Fibroblast of lung (primary cell): ENCODE results near the gene SFTPA2. TPM values are rescaled to one million over a fixed set of nuclear protein-coding genes. Genes with fewer than 3 reads are reported as not detected.
"Not testable (repeated sequence)": the region's sequence is repeated elsewhere in the genome, so short reads cannot be mapped to it uniquely, and the experiment has no call there.

Experiments used
- DNase-seq, 2 donors: peaks; one replicate each; pipeline versions ENCODE4 v3.0.0 to v3.0.0-alpha.2; 2010; ENCODE audit warnings: low read depth in 2 of 2
- H2AFZ ChIP-seq: 2 replicates; pipeline ENCODE4 v1.5.1; 2012; ENCODE audit warnings: low read length, control low read depth, inconsistent platforms
- H3K27ac ChIP-seq: 2 replicates; pipeline ENCODE4 v1.5.1; 2011; ENCODE audit warnings: low read length, control low read depth; ENCODE audit not compliant: insufficient read depth
- H3K27me3 ChIP-seq: 2 replicates; pipeline ENCODE4 v1.5.1; 2011; ENCODE audit warnings: mild to moderate bottlenecking, low read length; ENCODE audit not compliant: control insufficient read depth, insufficient read depth
- H3K36me3 ChIP-seq: 2 replicates; pipeline ENCODE4 v1.5.1; 2011; ENCODE audit warnings: low read length; ENCODE audit not compliant: control insufficient read depth, insufficient read depth
- H3K4me1 ChIP-seq: 2 replicates; pipeline ENCODE4 v1.5.1; 2011; ENCODE audit warnings: low read length; ENCODE audit not compliant: control insufficient read depth, insufficient read depth; ENCODE audit errors: extremely low read depth
- H3K4me2 ChIP-seq: 2 replicates; pipeline ENCODE4 v1.5.1; 2011; ENCODE audit warnings: low read length, control low read depth; ENCODE audit not compliant: insufficient read depth; ENCODE audit errors: extremely low read depth
- H3K4me3 ChIP-seq, 4 experiments: fragments of 200-600 bp in 1 of 4; sonication (generic) in 1 of 4; replicated peaks in 1 of 4; 2 replicates each; pipeline ENCODE4 v1.5.1; 2011 to 2016; ENCODE audit warnings: low read length in 4 of 4, low read depth in 3 of 4, mild to moderate bottlenecking in 3 of 4, control low read depth in 2 of 4, inconsistent platforms in 1 of 4, mixed read lengths in 1 of 4; ENCODE audit not compliant: insufficient read depth in 1 of 4; ENCODE audit errors: control extremely low read depth in 1 of 4
- H3K79me2 ChIP-seq: 2 replicates; pipeline ENCODE4 v1.5.1; 2012; ENCODE audit warnings: mild to moderate bottlenecking, low read length, inconsistent platforms; ENCODE audit not compliant: control insufficient read depth, insufficient read depth
- H3K9ac ChIP-seq: 2 replicates; pipeline ENCODE4 v1.5.1; 2011; ENCODE audit warnings: mild to moderate bottlenecking, low read length, control low read depth; ENCODE audit not compliant: insufficient read depth
- H3K9me3 ChIP-seq: 2 replicates; pipeline ENCODE4 v1.5.1; 2012; ENCODE audit warnings: low read depth, low read length; ENCODE audit not compliant: control insufficient read depth, insufficient read depth
- H4K20me1 ChIP-seq: 2 replicates; pipeline ENCODE4 v1.5.1; 2011; ENCODE audit warnings: low read length; ENCODE audit not compliant: control insufficient read depth, insufficient read depth; ENCODE audit errors: extremely low read depth
- EZH2 ChIP-seq: IDR thresholded peaks from 2 replicates; pipeline ENCODE4 v1.5.1; 2012; ENCODE audit warnings: low read length, control low read depth, mild to moderate bottlenecking; ENCODE audit errors: missing control alignments
- polyA plus RNA-seq, 2 donors: library from polyadenylated mRNA; depleted of rRNA in 1 of 2; stranded (reverse) in 1 of 2; unstranded in 1 of 2; fragments of >200 nt; gene quantifications; 2 replicates each; pipeline ENCODE4 v1.2.1, GENCODE V29; 2011 to 2012; ENCODE audit warnings: missing spikeins in 1 of 2
- total RNA-seq: library from RNA; depleted of rRNA; stranded (reverse); fragments of >200 nt; gene quantifications from 2 replicates; pipeline ENCODE4 v1.2.1, GENCODE V29; 2014
- TF ChIP-seq, protein P1 (sequence below), 2 donors: IDR thresholded peaks in 1 of 2; conservative IDR thresholded peaks in 1 of 2; 1 replicate in 1 of 2; 2 replicates in 1 of 2; pipeline ENCODE4 v1.5.1; 2011 to 2012; ENCODE audit warnings: low read length in 2 of 2, control low read depth in 1 of 2, inconsistent platforms in 1 of 2, low read depth in 1 of 2, mild to moderate bottlenecking in 1 of 2

Gene SFTPA2
- total and polyA plus RNA-seq, 2 donors (not counting 1 experiment from before 2014, with no cell fraction given) = not detected

GRCh38 chr10:79595510-79595909, 35.3 kb upstream of the SFTPA2 start:
- no peak overlapping the region for H2AFZ ChIP-seq
- TF ChIP-seq, protein P1, sequence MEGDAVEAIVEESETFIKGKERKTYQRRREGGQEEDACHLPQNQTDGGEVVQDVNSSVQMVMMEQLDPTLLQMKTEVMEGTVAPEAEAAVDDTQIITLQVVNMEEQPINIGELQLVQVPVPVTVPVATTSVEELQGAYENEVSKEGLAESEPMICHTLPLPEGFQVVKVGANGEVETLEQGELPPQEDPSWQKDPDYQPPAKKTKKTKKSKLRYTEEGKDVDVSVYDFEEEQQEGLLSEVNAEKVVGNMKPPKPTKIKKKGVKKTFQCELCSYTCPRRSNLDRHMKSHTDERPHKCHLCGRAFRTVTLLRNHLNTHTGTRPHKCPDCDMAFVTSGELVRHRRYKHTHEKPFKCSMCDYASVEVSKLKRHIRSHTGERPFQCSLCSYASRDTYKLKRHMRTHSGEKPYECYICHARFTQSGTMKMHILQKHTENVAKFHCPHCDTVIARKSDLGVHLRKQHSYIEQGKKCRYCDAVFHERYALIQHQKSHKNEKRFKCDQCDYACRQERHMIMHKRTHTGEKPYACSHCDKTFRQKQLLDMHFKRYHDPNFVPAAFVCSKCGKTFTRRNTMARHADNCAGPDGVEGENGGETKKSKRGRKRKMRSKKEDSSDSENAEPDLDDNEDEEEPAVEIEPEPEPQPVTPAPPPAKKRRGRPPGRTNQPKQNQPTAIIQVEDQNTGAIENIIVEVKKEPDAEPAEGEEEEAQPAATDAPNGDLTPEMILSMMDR (conservative IDR thresholded peaks at IDR 0.05 in 1 of 2, IDR thresholded peaks at IDR 0.05 in 1 of 2; ENCODE audit: low read depth in 1 of 2, low read length in 2 of 2) = no peak
- TF ChIP-seq EZH2 = no peak
- H3K4me3 ChIP-seq = no peak overlapping the region
- no peaks in the 10 kb centered on the region for H3K9me3 ChIP-seq
- H3K79me2 ChIP-seq = no peaks in the 10 kb centered on the region
- no peaks in the 10 kb centered on the region for H3K27me3 ChIP-seq
- H4K20me1 ChIP-seq = no peaks in the 10 kb centered on the region
- no peak overlapping the region for H3K4me2 ChIP-seq
- H3K4me1 ChIP-seq = no peaks in the 10 kb centered on the region
- no peak overlapping the region for H3K27ac ChIP-seq
- no peaks in the 10 kb centered on the region for H3K36me3 ChIP-seq
- DNase-seq = no peak
- no peak overlapping the region for H3K9ac ChIP-seq

DNA sequence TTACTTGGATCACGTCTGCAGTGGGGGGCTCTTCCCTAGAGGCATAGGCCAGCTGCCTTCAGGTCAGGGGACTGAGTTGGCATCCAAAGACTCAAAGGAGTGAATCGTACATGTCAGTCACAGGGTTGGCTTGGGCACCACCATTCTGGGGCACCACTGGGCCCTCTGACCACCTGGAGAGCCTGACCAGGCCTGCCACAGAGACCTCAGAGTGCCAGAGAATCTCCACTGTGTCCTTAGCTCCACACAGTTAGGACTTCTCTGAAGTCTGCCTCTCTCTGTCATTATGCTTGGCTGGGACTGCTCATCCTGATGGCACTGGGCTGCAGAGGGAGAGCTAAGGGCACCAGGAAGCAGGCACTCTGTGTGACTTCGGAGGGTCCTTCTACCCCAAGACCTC, 34.4 kb upstream of the SFTPA2 start:
- not testable (repeated sequence) for H2AFZ ChIP-seq, H3K27ac ChIP-seq, H3K4me2 ChIP-seq, H3K4me3 ChIP-seq, H3K4me1 ChIP-seq, H3K9ac ChIP-seq, H4K20me1 ChIP-seq, H3K79me2 ChIP-seq, DNase-seq, H3K36me3 ChIP-seq, H3K9me3 ChIP-seq, H3K27me3 ChIP-seq

GRCh38 chr10:79593377-79593776, 33.2 kb upstream of the SFTPA2 start:
- Histone ChIP-seq H3K36me3 (no peaks in the 10 kb centered on the region), H3K4me2 (no peak overlapping the region), H2AFZ (no peak overlapping the region), H3K4me1 (no peaks in the 10 kb centered on the region), H3K9ac (no peak overlapping the region), H3K79me2 (no peaks in the 10 kb centered on the region), H3K27ac (no peak overlapping the region), H3K9me3 (no peaks in the 10 kb centered on the region), H3K27me3 (no peaks in the 10 kb centered on the region), H4K20me1 (no peaks in the 10 kb centered on the region), H3K4me3 (no peak overlapping the region)
- no peak for TF ChIP-seq EZH2
- TF ChIP-seq, protein P1 (conservative IDR thresholded peaks at IDR 0.05 in 1 of 2, IDR thresholded peaks at IDR 0.05 in 1 of 2; ENCODE audit: low read depth in 1 of 2, low read length in 2 of 2) = no peak
- DNase-seq = no peak
